ENCODE results near the gene DNER. TPM values are rescaled to one million over a fixed set of nuclear protein-coding genes. Genes with fewer than 3 reads are reported as not detected.

The DNER gene
- polyA plus RNA-seq, 2 of the 4 experiments (the other 2 are of a cell fraction) = 0.34 to 4.2 TPM

GRCh38 chr2:229586012-229586411 is 128.3 kb downstream of the DNER start:
- no peak for FAIRE-seq
- Histone ChIP-seq H3K4me1 (peaks cover 11% of the 10 kb centered on the region; the same call in 2 of the 3 replicates), H3K4me3 (no peak overlapping the region), H3K4me2 (peak overlapping the region; percentile 80; the same call in 1 of the 3 replicates), H3K27ac (peak overlapping the region; percentile 72 to 78; a peak in 4 of 6 replicates), H3K9me3 (no peaks in the 10 kb centered on the region)
- ChIA-PET CTCF (interaction anchor here (1.1 to 3.1 kb wide), 13 partner anchors 8 to 312 kb away, joined by 3 to 63 read pairs (median 9); no protein-coding TSS in a partner anchor), POLR2A (no interaction called here)
- ATAC-seq = no peak
- TF ChIP-seq, protein P1, sequence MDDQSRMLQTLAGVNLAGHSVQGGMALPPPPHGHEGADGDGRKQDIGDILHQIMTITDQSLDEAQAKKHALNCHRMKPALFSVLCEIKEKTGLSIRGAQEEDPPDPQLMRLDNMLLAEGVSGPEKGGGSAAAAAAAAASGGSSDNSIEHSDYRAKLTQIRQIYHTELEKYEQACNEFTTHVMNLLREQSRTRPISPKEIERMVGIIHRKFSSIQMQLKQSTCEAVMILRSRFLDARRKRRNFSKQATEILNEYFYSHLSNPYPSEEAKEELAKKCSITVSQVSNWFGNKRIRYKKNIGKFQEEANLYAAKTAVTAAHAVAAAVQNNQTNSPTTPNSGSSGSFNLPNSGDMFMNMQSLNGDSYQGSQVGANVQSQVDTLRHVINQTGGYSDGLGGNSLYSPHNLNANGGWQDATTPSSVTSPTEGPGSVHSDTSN (IDR thresholded peaks at IDR 0.05) = no peak
- DNase-seq (ENCODE audit: low read depth in 1 of 2, low spot score in 1 of 2) = no peak
- WGBS (ENCODE audit: missing lambda C conversion rate) = 66% methylated on average over 7 of the region's 7 CpGs

- 55% methylated on average over 7 of the region's 7 CpGs for WGBS (ENCODE audit: missing lambda C conversion rate)
- H3K4me1 ChIP-seq = peaks cover 11% of the 10 kb centered on the region; the same call in 2 of the 3 replicates
- TF ChIP-seq BHLHE40 (IDR thresholded peaks at IDR 0.05; ENCODE audit: low read depth, low read length) = no peak
- no peak for TF ChIP-seq CHD4 (IDR thresholded peaks at IDR 0.05; ENCODE audit: borderline replicate concordance)
- no peak for TF ChIP-seq HDAC2 (IDR thresholded peaks at IDR 0.05)
- TF ChIP-seq RFX5 (IDR thresholded peaks at IDR 0.05) = no peak
- TF ChIP-seq EHMT2 (IDR thresholded peaks at IDR 0.05; ENCODE audit: low read depth) = no peak
- no peak for TF ChIP-seq ZSCAN20 (CRISPR knock-in tag; IDR thresholded peaks at IDR 0.05)
- no peak for TF ChIP-seq GATA3 (IDR thresholded peaks at IDR 0.05; ENCODE audit: borderline replicate concordance)
- TF ChIP-seq PHF8 (IDR thresholded peaks at IDR 0.05; ENCODE audit: borderline replicate concordance, low read depth) = no peak
- no peak for TF ChIP-seq POLR2AphosphoS2 (conservative IDR thresholded peaks at IDR 0.05; ENCODE audit: low read length)
- no peak for TF ChIP-seq FOSL2 (IDR thresholded peaks at IDR 0.05)
- TF ChIP-seq FOSL2 (CRISPR knock-in tag; IDR thresholded peaks at IDR 0.05) = no peak
- TF ChIP-seq KDM5A (IDR thresholded peaks at IDR 0.05) = no peak
- TF ChIP-seq NR3C1 (IDR thresholded peaks at IDR 0.05) = no peak
- TF ChIP-seq, protein P2, sequence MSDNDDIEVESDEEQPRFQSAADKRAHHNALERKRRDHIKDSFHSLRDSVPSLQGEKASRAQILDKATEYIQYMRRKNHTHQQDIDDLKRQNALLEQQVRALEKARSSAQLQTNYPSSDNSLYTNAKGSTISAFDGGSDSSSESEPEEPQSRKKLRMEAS (IDR thresholded peaks at IDR 0.05) = no peak
- H3K27ac ChIP-seq = no peak overlapping the region
- POLR2A ChIA-PET = no interaction called here
- no peak for FAIRE-seq
- ATAC-seq = no peak
- no peak for DNase-seq (ENCODE audit: low read depth in 1 of 2, low spot score in 1 of 2)
- CTCF ChIA-PET = interaction anchor here (0.6 to 1.1 kb wide), 3 partner anchors 16 to 151 kb away, joined by 3 read pairs; no protein-coding TSS in a partner anchor
- H3K9me3 ChIP-seq = no peaks in the 10 kb centered on the region
- H3K4me2 ChIP-seq = no peak overlapping the region
- no peak overlapping the region for H3K4me3 ChIP-seq
Observed at GRCh38 chr2:229582151-229582550, 132.2 kb downstream of the DNER start.

GRCh38 chr2:229578052-229578846 is 136.1 kb downstream of the DNER start:
- TF ChIP-seq HOXB5 (CRISPR knock-in tag; IDR thresholded peaks at IDR 0.05) (no peak), ZNF302 (CRISPR knock-in tag; IDR thresholded peaks at IDR 0.05) (no peak), RFX5 (IDR thresholded peaks at IDR 0.05) (no peak), E2F6 (IDR thresholded peaks at IDR 0.05; ENCODE audit: borderline replicate concordance, low read depth) (no peak), ESRRA (IDR thresholded peaks at IDR 0.05; ENCODE audit: borderline replicate concordance, low read length) (no peak), JUN (IDR thresholded peaks at IDR 0.05) (no peak), TFCP2L1 (CRISPR knock-in tag; IDR thresholded peaks at IDR 0.05) (no peak), FOSL2 (IDR thresholded peaks at IDR 0.05) (no peak), FOSL2 (CRISPR knock-in tag; IDR thresholded peaks at IDR 0.05) (no peak), NFE2L2 (conservative IDR thresholded peaks at IDR 0.05; ENCODE audit: low read length) (no peak)
- TF ChIP-seq, protein P3, sequence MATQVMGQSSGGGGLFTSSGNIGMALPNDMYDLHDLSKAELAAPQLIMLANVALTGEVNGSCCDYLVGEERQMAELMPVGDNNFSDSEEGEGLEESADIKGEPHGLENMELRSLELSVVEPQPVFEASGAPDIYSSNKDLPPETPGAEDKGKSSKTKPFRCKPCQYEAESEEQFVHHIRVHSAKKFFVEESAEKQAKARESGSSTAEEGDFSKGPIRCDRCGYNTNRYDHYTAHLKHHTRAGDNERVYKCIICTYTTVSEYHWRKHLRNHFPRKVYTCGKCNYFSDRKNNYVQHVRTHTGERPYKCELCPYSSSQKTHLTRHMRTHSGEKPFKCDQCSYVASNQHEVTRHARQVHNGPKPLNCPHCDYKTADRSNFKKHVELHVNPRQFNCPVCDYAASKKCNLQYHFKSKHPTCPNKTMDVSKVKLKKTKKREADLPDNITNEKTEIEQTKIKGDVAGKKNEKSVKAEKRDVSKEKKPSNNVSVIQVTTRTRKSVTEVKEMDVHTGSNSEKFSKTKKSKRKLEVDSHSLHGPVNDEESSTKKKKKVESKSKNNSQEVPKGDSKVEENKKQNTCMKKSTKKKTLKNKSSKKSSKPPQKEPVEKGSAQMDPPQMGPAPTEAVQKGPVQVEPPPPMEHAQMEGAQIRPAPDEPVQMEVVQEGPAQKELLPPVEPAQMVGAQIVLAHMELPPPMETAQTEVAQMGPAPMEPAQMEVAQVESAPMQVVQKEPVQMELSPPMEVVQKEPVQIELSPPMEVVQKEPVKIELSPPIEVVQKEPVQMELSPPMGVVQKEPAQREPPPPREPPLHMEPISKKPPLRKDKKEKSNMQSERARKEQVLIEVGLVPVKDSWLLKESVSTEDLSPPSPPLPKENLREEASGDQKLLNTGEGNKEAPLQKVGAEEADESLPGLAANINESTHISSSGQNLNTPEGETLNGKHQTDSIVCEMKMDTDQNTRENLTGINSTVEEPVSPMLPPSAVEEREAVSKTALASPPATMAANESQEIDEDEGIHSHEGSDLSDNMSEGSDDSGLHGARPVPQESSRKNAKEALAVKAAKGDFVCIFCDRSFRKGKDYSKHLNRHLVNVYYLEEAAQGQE (IDR thresholded peaks at IDR 0.05) = no peak
- TF ChIP-seq, protein P4, sequence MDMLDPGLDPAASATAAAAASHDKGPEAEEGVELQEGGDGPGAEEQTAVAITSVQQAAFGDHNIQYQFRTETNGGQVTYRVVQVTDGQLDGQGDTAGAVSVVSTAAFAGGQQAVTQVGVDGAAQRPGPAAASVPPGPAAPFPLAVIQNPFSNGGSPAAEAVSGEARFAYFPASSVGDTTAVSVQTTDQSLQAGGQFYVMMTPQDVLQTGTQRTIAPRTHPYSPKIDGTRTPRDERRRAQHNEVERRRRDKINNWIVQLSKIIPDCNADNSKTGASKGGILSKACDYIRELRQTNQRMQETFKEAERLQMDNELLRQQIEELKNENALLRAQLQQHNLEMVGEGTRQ (IDR thresholded peaks at IDR 0.05) = no peak
- H3K9me3 ChIP-seq = no peaks in the 10 kb centered on the region
- 31% methylated on average over 8 of the region's 8 CpGs for WGBS (ENCODE audit: missing lambda C conversion rate)
- ATAC-seq = peak in 1 of 2 experiments; percentile 62; a peak in 3 of 6 replicates
- no peak for DNase-seq (ENCODE audit: low read depth in 1 of 2, low spot score in 1 of 2)
- H3K27ac ChIP-seq = peak overlapping the region in 1 of 2 experiments; percentile 18; a peak in 1 of 6 replicates
- no peak for FAIRE-seq
- no peak overlapping the region for H3K4me3 ChIP-seq
- no peak overlapping the region; the same call in 2 of the 3 replicates for H3K4me2 ChIP-seq
- no peaks in the 10 kb centered on the region for H3K4me1 ChIP-seq
- ChIA-PET CTCF (interaction anchor here (1.0 to 3.1 kb wide), 4 partner anchors 9 to 223 kb away, joined by 3 to 19 read pairs (median 4); no protein-coding TSS in a partner anchor), POLR2A (no interaction called here)
